ENCODE results near the gene RNF151.

The RNF151 gene

GRCh38 chr16:1971796-1972489 lies 5.3 kb downstream of the RNF151 start, which contains the start of gene TBL3:
Gene TBL3, plus strand, starts transcription at chr16:1972053. Its CDS starts 112 bp downstream, at chr16:1972165.
- in situ Hi-C loops (cut with HindIII; ENCODE audit: low sequenced_read_pairs) = no loop called here
- H3K4me3 ChIP-seq (ENCODE audit: low read depth, low read length) = peak within 1 kb of the TSS; percentile 59
- DNase-seq (ENCODE audit: low read depth, low spot score) = peak; percentile 96
- TF ChIP-seq CTCF (IDR thresholded peaks at IDR 0.05; ENCODE audit: low read depth, low read length) = no peak

GRCh38 chr16:1972490-1972877 lies 5.8 kb downstream of the RNF151 start:
- no peak for DNase-seq (ENCODE audit: low read depth, low spot score)
- H3K4me3 ChIP-seq (ENCODE audit: low read depth, low read length) = peak overlapping the region; percentile 59
- TF ChIP-seq CTCF (IDR thresholded peaks at IDR 0.05; ENCODE audit: low read depth, low read length) = no peak
- in situ Hi-C loops (cut with HindIII; ENCODE audit: low sequenced_read_pairs) = no loop called here

GRCh38 chr16:1973461-1974156 lies 7.0 kb downstream of the RNF151 start:
- in situ Hi-C loops (cut with HindIII; ENCODE audit: low sequenced_read_pairs) = no loop called here
- TF ChIP-seq CTCF (IDR thresholded peaks at IDR 0.05; ENCODE audit: low read depth, low read length) = no peak
- no peak overlapping the region for H3K4me3 ChIP-seq (ENCODE audit: low read depth, low read length)
- DNase-seq (ENCODE audit: low read depth, low spot score) = no peak

GRCh38 chr16:1974157-1975070 lies 7.8 kb downstream of the RNF151 start:
- no peak for DNase-seq (ENCODE audit: low read depth, low spot score)
- in situ Hi-C loops (cut with HindIII; ENCODE audit: low sequenced_read_pairs) = no loop called here
- no peak overlapping the region for H3K4me3 ChIP-seq (ENCODE audit: low read depth, low read length)
- TF ChIP-seq CTCF (IDR thresholded peaks at IDR 0.05; ENCODE audit: low read depth, low read length) = no peak

- in situ Hi-C loops (cut with HindIII; ENCODE audit: low sequenced_read_pairs) = no loop called here
- no peak for DNase-seq (ENCODE audit: low read depth, low spot score)
- no peak for TF ChIP-seq CTCF (IDR thresholded peaks at IDR 0.05; ENCODE audit: low read depth, low read length)
- H3K4me3 ChIP-seq (ENCODE audit: low read depth, low read length) = no peak overlapping the region
Observed at GRCh38 chr16:1975432-1976215, 9.0 kb downstream of the RNF151 start.

GRCh38 chr16:1976216-1976520 lies 9.5 kb downstream of the RNF151 start:
- no peak for TF ChIP-seq CTCF (IDR thresholded peaks at IDR 0.05; ENCODE audit: low read depth, low read length)
- in situ Hi-C loops (cut with HindIII; ENCODE audit: low sequenced_read_pairs) = no loop called here
- no peak overlapping the region for H3K4me3 ChIP-seq (ENCODE audit: low read depth, low read length)

More at GRCh38 chr16:1976216-1976520, 9.5 kb downstream of the RNF151 start:
- no peak for DNase-seq (ENCODE audit: low read depth, low spot score)

Data from astrocyte of the spinal cord (primary cell).